ENCODE measurements around the gene THSD7B.

The THSD7B gene

DNA sequence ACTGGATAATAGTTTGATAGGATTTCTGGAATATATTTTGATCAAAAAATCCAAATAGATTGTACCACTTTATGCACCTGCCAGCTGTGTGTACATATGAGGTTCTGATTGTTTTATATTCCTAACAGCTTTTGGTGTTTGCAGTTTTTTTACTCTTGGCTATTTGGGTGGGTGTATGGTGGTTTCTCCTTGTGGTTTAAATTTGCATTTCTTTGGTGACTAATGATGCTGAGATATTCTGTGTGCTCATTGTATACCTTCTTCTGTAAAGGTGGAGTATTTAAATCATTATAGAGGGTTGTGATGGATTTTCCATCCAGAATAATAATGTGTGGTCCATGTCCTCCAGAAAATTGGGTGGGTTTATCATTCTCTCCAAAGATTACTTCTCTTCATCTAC, 372.9 kb downstream of the THSD7B start:
- CTCF ChIA-PET, result no interaction called here
- H3K4me3 ChIP-seq (ENCODE audit: low read depth, low read length), result no peak overlapping the region
- POLR2A ChIA-PET, result no interaction called here
- TF ChIP-seq, protein P1, sequence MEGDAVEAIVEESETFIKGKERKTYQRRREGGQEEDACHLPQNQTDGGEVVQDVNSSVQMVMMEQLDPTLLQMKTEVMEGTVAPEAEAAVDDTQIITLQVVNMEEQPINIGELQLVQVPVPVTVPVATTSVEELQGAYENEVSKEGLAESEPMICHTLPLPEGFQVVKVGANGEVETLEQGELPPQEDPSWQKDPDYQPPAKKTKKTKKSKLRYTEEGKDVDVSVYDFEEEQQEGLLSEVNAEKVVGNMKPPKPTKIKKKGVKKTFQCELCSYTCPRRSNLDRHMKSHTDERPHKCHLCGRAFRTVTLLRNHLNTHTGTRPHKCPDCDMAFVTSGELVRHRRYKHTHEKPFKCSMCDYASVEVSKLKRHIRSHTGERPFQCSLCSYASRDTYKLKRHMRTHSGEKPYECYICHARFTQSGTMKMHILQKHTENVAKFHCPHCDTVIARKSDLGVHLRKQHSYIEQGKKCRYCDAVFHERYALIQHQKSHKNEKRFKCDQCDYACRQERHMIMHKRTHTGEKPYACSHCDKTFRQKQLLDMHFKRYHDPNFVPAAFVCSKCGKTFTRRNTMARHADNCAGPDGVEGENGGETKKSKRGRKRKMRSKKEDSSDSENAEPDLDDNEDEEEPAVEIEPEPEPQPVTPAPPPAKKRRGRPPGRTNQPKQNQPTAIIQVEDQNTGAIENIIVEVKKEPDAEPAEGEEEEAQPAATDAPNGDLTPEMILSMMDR (IDR thresholded peaks at IDR 0.05; ENCODE audit: insufficient read depth, low read length, missing control alignments), result no peak
- no peak for DNase-seq (ENCODE audit: low read depth, low spot score)

DNA sequence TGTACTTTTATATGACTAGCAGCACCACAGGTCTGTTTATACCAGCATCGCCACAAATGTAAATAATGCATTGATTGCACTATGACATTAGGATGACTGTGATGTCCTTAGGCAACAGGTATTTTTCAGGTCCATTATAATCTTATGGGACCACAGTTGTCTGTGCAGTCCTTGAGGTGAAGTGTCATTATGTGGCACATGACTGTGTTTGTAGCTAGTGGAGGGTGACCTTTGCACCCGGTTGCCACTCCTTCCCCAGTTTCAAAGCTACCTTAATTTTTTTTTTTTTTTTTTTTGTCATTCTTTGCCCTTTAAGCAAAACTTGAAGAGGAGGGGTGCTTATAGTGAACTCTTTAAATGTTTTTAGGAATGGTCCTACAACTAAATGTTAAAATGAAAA, 386.4 kb downstream of the THSD7B start:
- CTCF ChIA-PET, result no interaction called here
- POLR2A ChIA-PET, result no interaction called here
- DNase-seq (ENCODE audit: low read depth, low spot score), result no peak
- TF ChIP-seq, protein P1 (IDR thresholded peaks at IDR 0.05; ENCODE audit: insufficient read depth, low read length, missing control alignments), result no peak
- H3K4me3 ChIP-seq (ENCODE audit: low read depth, low read length), result no peak overlapping the region

DNA sequence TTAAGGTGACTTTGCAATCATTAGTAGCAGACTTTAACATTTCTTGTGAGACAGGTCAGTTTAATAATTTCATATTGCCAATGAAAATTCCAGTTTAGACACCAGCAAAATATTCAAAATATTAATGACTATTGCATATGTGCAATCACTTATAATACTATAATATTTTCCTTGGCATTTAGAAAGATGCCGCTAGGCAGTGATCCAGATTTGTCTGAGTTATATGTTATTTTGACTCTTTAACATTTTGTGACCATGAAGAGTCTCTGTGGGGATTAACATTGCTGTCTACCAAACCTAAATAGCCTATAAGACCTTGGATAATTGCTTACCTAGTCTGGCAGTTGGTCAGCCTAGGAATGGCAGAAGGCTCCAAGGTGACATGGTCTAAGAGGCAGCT, 389.6 kb downstream of the THSD7B start:
- POLR2A ChIA-PET, result no interaction called here

DNA sequence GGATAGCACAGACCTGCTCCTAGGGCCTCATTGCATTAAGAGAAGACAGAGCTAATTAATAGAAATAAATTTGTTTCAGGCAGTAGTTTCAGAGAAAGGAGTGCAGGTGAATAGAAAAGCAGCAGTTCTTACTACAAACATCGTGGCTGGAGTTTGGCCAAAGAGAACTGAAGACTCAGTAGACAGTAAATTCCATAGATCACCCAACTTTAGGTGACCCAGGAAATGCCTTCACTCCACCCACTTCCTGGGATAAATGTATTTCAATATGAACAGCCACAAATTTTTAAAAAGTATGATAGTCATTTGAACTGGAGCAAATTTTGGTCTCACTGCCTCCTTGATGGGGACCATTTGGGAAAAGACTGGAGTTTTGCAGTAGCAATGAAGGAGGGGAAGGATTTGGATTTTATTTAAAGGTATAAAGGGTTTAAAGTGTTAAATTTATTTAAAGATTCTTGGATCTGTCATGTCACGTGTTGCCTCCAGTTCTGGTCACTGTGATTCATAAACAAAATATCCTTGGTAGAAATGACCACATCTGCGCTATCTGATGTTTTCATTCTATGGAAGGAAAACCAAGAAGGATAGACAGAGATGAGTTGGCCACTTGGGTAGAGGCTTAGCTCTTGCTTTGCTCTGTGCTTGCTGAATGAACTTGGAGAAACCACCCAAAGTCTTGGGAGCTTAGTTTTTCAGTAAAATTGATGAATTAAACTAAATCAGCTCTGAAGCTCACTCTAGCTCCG, 390.2 kb downstream of the THSD7B start:
- CTCF ChIA-PET, result no interaction called here

More for the DNA sequence above, 389.6 kb downstream of the THSD7B start:
- H3K4me3 ChIP-seq (ENCODE audit: low read depth, low read length), result no peak overlapping the region
- TF ChIP-seq, protein P1 (IDR thresholded peaks at IDR 0.05; ENCODE audit: insufficient read depth, low read length, missing control alignments), result no peak
- no peak for DNase-seq (ENCODE audit: low read depth, low spot score)
- CTCF ChIA-PET, result no interaction called here

DNA sequence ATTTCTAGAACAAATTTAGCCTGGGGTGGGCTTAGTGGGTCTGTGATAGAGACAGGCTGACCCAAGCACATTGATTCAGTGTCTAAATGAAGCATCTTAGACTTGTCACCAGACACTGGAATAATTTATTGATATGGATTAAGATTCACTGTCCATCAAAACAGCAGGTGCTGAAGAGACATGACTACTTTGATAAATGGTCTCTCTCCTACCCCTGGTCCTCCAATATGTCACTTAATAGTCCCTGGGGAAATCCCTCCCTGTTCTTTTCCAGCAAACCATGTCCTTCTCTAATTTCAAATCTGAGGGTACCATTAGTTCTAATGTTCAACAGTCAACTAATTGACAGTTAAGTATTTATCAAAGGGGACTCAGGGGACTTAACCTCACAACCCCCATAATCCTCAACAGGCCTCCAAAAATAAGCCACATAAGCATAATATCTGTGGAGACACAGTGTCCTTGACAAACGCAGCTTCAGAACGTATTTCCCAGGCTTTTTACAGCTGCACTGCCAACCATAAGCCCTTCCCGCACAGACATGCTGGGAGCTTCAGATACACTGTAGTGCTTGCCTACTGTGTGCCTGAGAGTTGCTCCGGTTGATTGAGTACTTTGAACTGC, 391.0 kb downstream of the THSD7B start:
- TF ChIP-seq, protein P1 (IDR thresholded peaks at IDR 0.05; ENCODE audit: insufficient read depth, low read length, missing control alignments), result no peak
- CTCF ChIA-PET, result interaction anchor here (1.6 kb wide), 1 partner anchor 17 kb away, joined by 5 read pairs; no protein-coding TSS in a partner anchor
- POLR2A ChIA-PET, result no interaction called here
- no peak for DNase-seq (ENCODE audit: low read depth, low spot score)
- H3K4me3 ChIP-seq (ENCODE audit: low read depth, low read length), result no peak overlapping the region

More for the DNA sequence above, 390.2 kb downstream of the THSD7B start:
- peak; percentile 24 for DNase-seq (ENCODE audit: low read depth, low spot score)
- TF ChIP-seq, protein P1 (IDR thresholded peaks at IDR 0.05; ENCODE audit: insufficient read depth, low read length, missing control alignments), result no peak
- POLR2A ChIA-PET, result no interaction called here
- H3K4me3 ChIP-seq (ENCODE audit: low read depth, low read length), result no peak overlapping the region

DNA sequence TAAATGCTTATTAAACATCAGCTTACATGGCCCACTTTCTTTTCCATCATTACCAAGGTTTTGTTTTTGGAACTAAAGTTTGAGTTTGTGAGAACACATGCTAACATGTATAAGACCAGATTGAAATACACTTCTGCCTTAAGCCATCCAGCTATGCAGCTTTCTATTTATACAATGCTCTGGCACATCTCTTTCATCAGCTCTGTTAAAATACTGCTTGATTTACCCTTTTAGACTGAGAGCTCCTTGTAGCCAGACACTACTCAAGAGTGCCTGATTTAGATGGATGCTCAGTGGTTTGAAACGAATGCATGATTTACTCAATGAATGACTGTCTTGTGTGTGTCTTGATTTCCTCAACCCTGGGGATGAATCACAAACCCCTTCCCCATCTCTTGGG, 392.5 kb downstream of the THSD7B start:
- POLR2A ChIA-PET, result no interaction called here
- H3K4me3 ChIP-seq (ENCODE audit: low read depth, low read length), result no peak overlapping the region
- DNase-seq (ENCODE audit: low read depth, low spot score), result no peak
- TF ChIP-seq, protein P1 (IDR thresholded peaks at IDR 0.05; ENCODE audit: insufficient read depth, low read length, missing control alignments), result no peak
- CTCF ChIA-PET, result interaction anchor here (1.6 kb wide), 1 partner anchor 16 kb away, joined by 5 read pairs; no protein-coding TSS in a partner anchor

Measured in AG04449 (cell line).